Hematopoietic multipotent progenitor cell treated with erythropoietin and hydrocortisone succinate and interleukin-3 and kit ligand, for 8 days (in vitro differentiated cells): ENCODE data around the gene NDE1.
"Not testable (repeated sequence)": the region's sequence is repeated elsewhere in the genome, so short reads cannot be mapped to it uniquely, and the experiment has no call there.

Experiments used
- DNase-seq: peaks from one replicate; pipeline ENCODE4 v3.0.0-alpha.2; 2015

Gene NDE1

DNA sequence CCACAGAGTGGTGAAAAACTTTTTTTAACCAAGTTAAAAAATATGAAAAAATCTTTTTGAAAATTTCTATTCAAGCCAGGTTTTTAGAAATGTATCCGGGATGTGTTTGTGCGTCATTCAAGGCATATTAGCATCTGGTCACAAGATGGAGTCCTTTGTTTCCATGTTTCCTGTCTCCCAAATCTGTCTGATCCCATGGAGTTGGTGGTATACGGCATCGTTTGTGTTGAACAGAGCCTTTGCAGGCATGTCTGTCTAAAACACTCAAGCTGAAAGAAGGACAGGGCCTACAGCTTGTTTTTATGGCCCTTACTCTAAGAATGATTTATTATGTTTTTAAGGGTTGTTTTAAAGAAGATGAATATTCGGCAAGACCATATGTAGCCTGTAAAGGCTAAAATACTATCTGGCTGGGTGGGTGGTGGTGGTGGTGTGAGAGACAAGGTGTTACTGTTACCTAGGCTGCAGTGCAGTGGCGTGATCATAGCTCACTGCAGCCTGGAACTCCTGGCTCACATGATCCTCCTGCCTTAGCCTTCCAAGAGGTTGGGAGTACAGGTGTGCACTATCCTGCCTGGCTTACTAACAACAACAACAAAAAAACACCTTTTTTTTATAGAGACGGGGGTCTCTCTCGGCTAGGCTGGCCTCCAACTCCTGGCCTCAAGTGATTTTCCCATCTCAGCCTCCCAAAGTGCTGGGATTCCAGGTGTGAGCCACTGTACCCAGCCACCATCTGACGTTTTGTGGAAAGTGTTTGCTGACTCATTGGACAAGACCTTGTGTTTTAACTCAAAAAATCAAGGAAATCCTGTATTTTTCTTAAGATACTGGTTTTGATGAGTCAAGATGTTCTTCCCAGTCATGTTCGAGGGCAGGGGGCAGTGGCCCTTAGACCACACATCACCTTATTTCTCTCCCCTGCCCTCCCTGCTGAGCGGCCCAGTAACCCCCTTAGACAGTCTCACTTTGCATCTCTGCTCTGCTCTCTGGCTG lies 52.2 kb downstream of the NDE1 start:
- no peak for DNase-seq

DNA sequence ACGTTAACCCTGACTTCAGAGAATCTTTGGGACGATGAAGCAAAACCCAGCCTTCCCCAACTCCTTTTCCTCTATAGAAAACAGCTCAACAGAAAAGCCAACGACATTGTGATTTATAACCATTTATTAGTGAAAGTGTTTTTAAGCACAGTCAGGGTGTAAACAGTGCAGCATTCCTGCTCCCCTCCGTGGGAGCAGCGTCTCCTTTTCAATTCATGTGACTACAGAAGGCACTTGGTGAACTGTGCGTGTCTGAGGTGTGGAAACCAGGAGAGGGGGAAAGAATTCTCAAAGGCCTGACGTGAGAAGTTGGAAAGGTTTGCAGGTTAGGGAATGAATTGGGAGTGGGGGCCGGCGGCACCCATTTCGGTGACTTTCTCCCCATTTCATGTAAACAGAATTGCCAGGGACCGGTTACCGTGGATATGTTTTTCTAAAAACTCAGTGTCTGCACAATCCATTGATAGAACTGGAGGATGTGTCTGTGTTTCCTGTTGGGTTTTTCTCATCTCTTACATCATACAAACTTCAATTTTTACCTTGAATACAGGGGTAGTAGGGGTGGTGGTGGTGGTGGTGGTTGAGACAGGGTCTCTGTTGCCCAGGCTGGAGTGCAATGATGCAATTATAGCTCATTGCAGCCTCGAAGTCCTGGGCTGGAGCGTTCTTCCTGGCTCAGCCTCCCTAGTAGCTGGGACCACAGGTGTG lies 53.1 kb downstream of the NDE1 start:
- no peak for DNase-seq

DNA sequence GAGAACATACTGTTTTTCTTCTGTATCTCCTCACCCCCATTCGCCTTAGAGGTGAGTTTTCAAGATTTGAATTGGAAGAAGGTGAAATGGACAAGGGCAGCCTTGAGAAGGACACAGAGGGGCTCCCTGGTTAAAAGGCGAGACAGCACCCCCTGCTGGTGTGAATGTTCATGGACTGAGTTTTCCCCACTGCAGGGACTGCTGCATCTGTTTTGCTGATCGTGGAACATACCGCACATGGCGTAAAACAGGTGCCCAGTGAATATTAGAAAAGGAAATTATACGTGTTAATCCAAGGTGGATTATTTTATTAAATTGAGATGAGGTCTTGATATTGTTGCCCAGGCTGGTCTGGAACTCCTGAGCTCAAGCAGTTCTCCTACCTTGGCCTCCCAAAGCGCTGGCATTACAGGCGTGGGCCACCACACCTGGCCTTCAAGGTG lies 54.5 kb downstream of the NDE1 start:
- peak; percentile 75 for DNase-seq

DNA sequence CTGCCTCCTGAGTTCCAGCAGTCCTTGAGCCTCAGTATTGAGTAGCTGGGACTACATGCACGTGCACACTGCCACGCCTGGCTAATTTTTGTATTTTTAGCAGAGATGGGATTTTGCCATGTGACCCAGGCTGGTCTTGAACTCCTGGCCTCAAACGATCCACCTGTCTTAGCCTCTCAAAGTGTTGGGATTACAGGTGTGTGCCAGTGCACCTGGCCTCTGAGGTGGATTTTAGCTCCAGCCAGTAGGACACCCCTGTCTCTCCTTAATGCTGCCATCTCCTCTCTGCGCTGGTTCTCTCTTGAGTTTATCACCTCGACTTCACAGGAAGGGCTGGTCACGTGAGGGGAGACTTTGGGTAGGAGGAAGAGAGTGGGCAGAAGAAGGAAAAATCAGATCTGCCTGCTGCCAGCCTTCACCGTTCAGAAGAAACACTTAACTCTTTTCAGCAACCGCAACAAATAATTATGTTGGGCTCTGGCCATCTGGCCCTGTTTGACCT lies 55.1 kb downstream of the NDE1 start:
- no peak for DNase-seq

DNA sequence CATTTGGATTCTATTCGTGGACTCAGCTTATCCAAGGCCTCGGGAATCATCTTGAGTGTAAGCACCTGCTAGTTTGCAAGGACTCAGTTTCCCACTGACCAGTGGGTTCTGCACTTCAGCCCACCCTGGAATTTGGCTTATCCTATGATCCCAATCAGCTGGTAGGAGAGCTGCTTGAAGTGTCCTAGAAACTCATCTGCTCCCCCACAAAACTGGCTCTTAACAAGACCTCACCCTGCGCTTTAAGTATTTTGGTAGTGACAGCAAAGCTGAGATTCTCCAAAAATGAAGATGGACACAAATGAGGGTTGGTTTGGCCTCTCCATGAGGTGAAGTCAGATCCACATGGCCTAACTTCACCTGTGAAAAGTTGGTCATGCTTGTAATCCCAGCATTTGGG lies 57.3 kb downstream of the NDE1 start:
- DNase-seq, result no peak

DNA sequence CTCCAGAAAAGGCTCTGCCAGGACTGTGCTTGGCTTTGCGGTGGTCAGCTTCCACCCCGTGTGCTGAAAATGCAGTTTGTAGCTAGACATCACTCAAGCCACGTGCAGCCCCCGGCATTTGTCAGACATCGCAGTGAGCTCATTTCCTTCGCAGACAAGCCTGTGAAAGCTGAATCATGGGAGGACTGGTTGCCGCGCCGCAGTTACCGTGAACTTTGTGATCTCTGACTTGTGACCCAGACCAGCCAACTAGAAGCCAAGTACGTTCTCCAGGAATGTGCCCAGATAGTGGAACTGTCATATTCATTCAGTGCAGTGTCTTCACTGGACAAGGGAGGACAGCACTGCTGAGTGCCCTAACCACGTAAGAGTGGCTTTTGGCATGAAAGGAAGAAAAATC lies 58.1 kb downstream of the NDE1 start:
- no peak for DNase-seq

DNA sequence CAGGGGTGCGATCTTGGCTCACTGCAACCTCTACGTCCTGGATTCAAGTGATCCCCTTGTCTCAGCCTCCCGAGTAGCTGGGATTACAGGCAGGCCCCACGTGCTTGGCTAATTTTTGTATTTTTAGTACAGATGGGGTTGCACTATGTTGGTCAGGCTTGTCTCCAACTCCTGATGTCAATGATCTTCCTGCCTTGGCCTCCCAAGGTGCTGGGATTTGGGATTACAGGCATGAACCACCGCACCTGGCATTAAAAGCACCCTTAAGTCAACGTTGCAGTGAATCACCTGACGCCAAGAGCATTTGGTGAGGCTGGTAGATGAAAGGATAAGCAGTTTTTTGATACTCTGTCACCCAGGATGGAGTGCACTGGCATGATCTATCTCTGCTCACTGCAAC lies 59.0 kb downstream of the NDE1 start:
- DNase-seq, result no peak

DNA sequence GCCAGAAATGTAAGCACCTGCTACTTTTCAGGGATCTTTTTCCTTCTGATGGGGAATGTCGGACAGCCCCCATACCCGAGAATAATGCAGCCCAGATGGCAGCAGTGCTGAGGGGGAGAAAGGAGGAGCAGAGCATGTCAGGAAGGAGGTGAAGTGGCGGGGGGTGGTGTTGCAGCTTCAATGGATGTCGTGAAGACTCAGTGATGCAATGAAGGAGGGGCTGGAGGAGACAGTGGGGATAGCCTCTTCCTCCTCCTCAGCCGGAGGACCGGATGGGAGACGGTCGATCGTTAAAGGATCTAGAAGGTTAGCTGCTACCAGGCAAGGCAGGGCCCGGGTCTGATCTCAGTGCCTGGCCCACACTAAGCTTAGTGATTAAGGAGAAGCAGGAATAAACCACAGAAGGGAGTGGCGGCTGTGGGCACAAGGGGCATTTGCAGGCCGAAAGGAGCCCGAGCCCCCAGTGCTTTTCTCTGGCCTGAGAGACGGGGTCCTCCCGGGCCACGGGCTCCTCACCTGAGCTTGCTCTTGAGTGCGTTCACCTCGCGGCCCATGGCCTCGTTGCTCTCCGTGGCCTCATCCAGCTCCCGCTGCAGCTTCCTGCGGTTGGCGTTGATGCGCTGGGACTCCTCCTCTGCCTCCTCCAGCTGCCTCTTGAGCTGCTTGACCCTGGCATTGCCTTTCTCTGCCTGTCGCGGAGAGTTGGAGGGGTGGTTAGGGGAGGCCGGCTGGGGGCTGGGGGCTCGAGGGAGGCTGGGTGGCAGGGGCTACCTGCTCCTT lies 64.5 kb downstream of the NDE1 start:
- no peak for DNase-seq

DNA sequence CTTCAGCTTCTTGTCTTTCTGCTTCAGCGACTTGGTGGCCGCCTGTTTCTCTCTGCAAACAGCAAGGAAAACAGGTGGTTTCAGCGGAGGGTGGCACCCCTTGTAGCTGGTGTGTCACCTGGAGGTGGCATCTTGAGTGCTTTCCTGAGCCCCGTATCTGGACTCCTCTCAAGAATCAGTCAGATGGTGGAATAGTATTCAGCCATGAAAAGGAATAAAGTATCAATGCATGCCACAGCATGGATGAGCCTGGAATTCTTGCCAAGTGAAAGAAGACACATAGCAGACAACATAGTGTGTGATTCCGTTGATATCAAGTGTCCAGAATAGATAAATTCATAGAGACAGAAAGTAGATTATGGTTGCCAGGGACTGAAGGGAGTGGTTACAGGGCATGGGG lies 65.2 kb downstream of the NDE1 start:
- DNase-seq, result no peak

DNA sequence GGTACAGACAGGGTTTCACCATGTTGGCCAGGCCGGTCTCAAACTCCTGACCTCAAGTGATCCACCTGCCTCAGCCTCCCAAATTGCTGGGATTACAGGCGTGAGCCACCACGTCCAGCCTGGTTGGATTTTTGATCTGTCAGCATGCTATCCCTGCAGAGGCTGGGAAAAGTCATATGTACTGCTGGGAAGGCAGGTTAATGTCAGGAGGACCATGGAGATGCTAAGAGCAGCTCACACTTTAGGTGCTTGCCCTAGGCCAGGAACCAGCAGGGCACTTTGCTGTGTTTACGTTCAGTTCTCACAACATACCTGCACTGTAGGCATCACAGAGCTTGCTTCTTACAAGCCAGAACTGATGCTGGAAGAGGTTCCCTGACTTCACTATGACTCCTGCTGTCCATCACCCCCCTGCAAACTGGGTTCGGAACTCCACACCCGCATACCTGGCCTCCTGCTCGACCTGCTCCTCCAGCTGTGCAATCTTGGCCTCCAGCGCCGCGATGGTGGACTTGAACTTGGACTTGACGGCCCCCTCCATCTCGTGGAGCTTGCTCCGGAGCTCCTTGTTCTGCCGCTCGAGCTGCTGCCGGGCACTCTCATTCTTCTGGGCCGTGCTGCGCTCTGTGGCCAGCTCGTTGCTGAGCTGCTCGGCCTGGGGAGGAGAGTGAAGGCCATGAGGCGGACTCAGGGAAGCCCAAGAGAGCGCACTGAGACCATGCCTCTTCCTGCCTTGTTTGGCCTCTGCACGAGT lies 66.8 kb downstream of the NDE1 start:
- no peak for DNase-seq

DNA sequence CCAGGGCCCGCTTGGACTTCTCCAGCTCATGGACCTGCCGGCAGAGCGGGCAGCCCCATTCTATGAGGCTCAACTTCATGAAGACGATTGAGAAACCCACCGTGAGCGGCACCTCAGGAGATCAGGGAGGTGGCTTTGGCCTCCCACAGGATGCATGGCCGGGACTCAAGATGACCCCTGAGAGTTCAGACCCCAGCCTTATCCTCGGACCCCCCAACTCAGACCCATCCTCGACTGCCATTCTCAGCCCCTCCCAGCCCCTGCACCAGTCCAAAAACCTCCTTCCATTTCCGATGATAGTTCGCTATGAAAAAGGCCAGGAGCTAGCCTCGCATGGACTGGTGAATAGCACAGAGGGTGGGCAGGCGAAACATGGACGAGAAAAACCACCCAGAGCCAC lies 71.0 kb downstream of the NDE1 start:
- DNase-seq, result no peak

DNA sequence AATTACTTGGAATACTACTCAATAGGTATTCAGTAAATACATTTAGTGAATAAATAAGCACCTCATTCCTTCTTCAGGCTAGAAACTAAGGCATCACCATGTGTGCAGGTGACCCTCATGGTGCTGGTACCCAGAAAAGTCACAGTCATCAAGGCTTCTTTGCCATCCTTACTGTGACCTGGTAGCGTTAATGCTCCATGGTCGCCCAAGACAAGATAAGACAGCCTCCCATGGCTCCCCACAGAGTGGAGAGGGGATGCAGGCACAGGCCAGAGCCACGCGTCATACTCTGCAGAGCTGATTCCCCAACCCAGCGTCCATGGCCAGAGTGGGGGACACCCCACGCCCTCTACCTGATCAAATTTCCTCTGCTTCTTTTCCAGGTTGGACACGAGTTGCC lies 73.8 kb downstream of the NDE1 start:
- no peak for DNase-seq

DNA sequence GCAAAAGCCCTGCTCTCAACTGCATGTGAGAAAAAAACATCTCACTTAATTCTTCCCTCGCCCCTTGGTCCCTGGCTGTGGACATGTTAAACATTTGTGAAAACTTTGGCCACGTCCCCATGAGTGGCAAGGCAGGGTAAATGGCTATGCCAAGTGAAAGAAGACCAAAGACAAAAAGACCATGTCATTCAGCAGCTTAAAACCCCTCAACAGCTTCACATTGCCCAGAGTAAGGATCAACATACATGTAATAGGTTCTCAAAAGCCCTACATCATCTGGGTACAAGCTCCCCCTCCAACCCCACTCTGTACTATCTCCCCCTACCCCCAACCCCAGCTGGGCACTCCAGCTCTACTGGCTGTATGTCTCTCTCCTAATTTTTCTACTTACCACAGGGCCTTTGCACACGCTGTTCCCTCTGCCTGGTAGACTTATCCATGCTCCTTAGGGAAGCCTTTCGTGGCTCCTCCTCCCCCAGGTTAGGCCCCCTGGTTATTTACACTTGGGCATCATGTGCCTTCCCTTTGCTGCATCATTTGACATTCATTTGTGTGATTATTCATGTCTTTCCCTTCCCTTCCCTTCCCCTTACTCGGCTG lies 75.7 kb downstream of the NDE1 start:
- no peak for DNase-seq

DNA sequence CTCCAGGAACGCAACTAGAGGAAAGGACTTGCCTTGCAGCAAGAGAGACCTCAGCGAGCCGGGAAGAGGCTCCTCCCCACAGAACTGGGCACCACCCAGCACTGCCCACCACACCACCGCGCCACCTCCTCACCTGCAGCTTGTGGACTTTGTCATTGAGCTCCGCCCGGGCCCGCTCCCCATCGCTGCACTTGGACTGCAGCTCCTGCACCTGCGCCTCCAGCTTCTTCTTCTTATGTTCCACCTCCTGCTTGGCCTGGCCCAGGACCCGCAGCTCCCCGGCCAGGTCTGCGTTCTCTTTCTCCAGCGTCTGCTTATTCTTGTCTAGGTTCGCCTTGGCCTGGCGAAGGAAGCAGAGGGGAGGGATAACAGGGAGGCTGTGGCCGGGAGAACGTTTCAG lies 76.7 kb downstream of the NDE1 start:
- no peak for DNase-seq

DNA sequence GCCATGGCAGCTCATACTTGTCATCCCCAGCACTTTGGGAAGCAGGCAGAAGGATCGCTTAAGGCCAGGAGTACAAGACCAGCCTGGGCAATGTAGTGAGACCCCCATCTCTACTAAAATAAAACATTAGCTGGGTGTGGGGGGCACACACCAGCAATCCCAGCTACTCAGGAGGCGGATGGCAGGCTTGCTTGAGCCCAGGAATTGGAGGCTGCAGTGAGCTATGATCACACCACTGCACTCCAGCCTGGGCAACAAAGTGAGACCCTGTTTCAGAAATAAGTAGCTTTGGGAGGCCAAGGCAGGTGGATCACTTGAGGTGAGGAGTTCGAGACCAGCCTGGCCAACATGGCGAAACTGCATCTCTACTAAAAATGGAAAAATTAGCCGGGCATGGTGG lies 77.7 kb downstream of the NDE1 start:
- not testable (repeated sequence) for DNase-seq

DNA sequence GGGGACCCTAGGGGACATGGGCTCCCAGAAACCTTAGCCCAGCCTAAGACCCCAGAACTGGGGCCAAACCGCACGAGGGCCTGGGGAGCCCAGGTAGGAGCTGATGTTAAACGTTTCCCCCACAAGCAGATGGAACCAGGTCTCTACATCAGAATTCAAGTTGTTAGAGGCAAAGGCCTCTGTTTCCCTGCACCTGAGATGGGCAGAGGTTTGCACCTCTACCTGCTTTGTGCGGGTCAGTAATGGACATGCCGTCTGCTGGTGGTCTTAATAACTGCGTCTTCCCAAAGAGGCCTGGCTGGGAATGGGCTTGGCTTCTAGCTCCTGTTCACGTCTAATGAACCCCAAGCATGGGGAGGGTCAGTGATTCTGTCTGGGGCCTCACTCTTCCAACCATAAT lies 79.1 kb downstream of the NDE1 start:
- no peak for DNase-seq

DNA sequence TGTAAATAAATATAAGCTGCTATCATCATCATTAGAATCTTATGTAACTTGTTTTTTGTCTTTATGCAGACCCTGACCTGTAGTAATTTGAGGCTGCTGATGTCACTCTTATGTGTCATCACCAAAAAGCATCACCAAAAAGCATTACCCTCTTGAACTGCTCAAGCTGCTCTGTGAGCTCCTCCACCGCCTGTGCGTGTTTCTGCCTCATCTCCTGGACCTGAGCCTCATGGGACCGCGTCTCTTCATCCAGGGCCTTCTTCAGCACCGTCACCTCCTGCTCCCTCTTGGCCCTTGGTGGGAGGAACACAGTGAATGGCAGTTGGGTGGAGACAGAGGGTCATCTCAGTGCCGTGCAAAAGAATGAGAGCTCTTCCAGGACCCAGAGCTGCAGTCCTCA lies 82.4 kb downstream of the NDE1 start:
- no peak for DNase-seq

DNA sequence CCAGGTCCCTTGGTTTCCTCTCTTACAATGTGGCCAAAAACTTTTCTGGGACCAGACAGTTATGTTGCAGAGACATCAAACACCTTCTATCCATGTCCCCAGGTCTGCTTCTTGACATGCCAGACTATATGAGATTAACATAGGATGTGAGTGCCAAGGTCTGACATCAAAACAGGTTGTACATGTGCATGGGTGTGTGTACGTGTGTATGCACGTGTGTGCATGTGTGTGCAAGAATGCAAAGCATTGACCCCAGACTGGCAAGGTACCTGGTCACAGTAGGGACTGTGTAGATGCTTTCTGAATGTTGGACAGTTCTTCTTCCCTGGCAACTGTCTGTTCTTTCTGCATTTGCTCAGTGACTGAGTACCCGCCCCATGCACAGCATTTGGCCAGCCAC lies 85.6 kb downstream of the NDE1 start:
- no peak for DNase-seq

DNA sequence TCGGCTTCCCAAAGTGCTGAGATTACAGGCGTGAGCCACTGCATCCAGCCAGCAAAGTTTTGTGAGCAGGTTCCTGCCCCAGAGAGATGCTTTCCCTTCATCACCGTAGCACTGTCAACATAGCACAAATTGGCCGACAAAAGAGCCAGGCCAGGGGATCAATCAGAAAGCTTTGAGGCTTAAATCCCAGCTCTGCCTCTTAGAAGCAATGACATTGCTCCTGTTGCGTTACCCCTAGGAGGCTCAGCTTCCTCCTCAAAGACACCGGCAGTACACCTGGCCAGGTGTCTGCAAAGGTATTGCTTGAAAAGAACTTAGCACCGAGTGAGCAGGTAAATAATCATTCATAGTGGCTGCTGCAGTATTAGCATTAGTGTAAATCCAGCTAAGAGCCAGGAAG lies 86.5 kb downstream of the NDE1 start:
- DNase-seq, result no peak

DNA sequence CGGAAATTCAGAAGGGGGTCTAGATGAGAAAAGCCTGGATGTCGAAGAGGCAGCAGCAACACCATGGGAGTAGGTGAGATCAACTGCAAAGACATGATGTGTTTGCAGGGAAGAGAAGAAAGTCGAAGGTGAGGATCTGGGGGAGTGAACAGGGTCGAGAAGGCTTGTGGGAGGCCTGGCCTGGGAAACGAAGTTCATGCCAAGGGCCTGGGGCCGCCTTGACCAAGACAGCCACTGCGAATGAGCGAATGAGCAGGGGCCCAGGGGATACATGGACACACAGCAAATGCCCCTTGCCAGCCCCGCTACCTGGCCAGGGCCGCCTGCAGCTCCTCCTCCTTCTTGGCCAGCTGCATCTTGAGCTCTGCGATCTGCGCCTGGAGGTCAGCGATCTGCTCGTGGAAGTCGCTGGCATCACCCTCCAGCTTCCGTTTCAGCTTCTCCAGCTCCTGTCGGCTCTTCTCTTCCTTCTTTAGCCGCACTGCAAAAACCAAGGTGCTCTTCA lies 87.1 kb downstream of the NDE1 start:
- no peak for DNase-seq

DNA sequence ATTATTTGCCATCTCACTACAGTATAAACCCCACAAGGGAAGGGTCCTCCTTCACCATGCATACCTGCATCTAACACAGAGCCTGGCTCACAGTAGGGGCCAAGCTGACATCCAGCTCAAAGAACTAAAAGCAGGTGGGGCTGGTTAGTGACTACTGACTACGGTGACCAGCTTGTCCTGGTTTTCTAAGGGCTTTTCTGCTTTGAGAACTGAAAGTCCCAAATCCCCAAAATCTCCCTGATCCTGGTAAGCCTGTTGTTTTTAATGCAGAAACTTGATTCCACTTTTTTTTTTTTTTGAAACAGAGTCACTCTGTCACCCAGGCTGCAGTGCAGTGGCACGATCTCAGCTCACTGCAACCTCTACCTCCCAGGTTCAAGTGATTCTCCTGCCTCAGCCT lies 89.4 kb downstream of the NDE1 start:
- no peak for DNase-seq

DNA sequence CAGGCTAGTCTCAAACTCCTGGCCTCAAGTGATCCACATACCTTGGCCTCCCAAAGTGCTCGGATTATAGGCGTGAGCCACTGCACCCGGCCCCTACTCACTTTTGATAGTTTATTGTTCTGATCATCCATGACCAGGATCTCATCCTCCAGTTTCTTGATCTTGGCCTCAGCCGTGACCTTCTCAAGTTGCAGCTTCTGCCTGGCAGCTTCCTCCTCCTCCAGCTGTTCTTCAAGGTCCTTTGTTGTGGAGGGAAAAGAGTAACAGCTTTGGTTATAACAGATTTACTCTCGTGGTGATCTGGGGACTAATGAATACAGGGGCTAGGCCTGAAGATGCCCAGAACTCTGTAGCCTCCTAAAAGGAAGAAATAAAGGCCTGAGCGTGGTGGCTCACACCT lies 89.9 kb downstream of the NDE1 start:
- DNase-seq, result no peak
